ENCODE data around the gene ELOVL2. TPM values are rescaled to one million over a fixed set of nuclear protein-coding genes. Genes with fewer than 3 reads are reported as not detected.

The ELOVL2 gene
- total RNA-seq, 1 donor from 2014 or later: 1.3 TPM

DNA sequence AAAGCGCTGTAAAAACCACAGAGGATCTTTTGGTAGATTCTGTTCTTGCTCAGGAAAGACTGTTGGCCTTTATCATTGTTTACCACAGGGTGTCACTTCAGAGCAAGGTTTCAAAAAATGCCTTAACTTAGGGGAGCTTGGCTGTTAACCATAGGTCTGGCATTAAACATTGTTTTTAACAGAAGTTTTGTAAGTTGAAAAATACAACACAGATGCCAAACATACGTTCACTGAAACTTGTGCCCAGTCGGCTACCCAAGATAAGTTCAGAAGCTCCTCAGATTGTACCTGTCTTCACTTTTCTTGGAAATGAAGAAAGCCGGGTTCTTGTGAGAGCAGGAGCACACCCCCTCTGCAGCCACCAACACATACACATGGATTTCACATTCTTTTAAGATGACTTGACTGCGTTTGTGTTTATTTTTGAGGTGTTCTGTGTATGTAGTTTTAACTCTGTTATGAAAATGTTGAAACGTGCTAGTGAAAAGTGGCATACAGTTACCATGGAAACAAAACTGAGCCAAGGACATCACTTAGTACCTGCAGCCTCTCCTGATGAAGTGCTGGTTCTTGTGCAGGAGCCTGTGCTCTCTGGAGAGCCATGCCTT is 92.3 kb downstream of the ELOVL2 start:
- DNase-seq: no peak
- intact Hi-C loops (cut with micrococcal nuclease): loop anchor here (5.0 kb wide), 1 partner anchor 116 kb away; no protein-coding TSS in a partner anchor
- peak; percentile 39 for ATAC-seq

DNA sequence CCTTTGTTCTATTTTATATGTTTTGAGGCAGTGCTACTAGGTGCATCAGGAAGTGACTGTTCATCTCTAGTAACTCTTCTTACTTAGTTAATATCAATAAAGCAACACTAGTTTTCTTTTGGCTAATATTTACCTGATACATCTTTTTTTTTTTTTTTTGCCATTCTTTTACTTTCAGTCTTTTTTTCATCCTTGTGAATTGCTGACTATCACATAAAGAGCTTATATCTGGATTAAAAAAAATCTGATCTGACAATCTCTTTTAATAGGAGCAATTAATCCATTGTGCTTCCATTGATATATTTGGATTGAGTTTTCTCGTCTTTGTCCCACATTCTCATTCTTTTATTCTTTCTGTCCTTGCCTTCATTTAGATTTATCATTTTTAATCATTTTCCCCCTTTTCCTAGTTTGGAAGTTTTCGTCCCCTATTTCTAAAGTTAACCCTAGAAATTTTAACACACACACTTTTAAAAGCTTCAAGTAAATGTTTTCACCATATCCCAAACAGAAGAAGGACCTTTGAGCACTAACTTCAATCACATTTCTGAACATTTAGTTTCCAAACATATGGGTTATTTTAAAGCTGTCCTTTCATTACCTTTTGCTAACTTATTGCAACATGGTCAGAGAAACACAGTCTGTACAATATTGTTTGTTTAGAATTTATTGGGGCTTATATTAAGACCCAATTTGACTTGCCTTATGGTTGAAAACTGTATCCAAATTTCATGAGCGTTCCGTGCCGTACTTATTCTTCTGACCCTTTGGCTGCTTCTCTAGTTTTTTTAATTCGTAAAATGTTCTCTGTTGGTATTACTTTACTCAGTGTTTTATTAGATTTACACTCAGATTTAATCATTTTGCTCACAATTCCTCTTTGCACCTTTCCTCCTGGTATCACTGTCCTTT is 94.3 kb downstream of the ELOVL2 start:
- ATAC-seq (no peak), DNase-seq (no peak)
- intact Hi-C loops (cut with micrococcal nuclease): loop anchor here (5.0 kb wide), 1 partner anchor 117 kb away; no protein-coding TSS in a partner anchor

DNA sequence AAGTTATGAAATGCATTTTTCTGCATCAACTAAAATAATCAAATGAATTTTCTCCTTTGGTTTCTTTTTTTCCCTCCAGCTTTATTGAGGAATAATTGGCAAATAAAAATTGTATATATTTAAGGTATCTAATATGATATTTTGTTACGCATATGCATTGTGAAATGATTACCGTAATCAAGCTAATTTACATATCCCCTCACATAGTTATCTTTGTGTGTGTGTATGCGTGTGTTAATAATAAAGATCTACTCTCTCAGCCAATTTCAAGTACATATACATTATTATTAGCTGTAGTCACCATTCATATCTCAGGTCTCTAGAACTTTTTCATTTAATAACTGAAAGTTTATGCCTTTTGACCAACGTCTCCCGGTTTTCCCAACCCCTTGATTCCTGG is 96.1 kb downstream of the ELOVL2 start:
- intact Hi-C loops (cut with micrococcal nuclease): no loop called here
- ATAC-seq (no peak), DNase-seq (no peak)

DNA sequence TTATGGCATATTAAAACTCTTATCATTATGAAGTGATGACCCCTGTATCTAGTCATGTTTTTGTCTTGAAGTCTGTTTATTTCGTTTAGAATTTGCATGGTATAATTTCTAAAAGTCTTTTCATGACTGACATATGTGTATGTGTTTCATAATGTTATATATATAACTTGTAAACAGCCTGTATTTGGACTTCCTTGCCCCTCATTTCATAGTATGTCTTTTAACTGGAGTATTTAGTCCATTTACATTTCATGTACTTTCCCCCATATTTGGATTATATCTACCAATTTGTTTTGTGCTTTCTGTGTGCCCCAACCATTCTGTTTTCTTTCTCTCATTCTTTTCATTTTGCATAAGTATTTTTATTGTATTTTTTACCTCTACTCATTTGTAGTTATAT is 98.3 kb downstream of the ELOVL2 start:
- no peak for ATAC-seq
- intact Hi-C loops (cut with micrococcal nuclease): no loop called here
- DNase-seq: no peak

DNA sequence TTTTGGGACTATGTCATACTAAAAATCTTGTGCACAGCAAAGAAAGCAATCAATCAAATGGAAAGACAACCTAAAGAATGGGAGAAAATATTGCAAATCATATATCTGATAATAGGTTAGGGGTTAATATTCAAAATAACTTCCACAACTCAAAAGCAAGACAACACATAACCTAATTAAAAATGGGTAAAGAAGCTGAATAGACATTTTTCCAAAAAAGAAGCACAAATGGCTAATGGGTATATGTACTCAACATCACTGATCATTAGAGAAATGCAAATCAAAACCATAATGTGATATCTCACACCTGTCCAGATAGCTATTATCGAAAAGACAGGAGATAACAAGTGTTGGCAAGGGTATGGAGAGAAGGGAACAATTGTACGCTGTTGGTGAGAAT is 104.3 kb downstream of the ELOVL2 start:
- no peak for DNase-seq

GRCh38 chr6:10933126-10933525 is 111.0 kb downstream of the ELOVL2 start:
- DNase-seq (no peak), ATAC-seq (no peak)
- intact Hi-C loops (cut with micrococcal nuclease): no loop called here

More for the DNA sequence above, 104.3 kb downstream of the ELOVL2 start:
- no peak for ATAC-seq
- intact Hi-C loops (cut with micrococcal nuclease): no loop called here

Other genes with a start within 250 kb of the ELOVL2 start
- 0.07 TPM for gene MAK, start 205.8 kb downstream of the ELOVL2 start, total RNA-seq
- gene GCM2, start 162.3 kb downstream of the ELOVL2 start, total RNA-seq: not detected
- gene SYCP2L, start 157.3 kb downstream of the ELOVL2 start, total RNA-seq: 1.1 TPM
- 13.1 TPM for gene SMIM13, start 49.5 kb upstream of the ELOVL2 start, total RNA-seq
- gene ERVFRD-1, start 67.4 kb upstream of the ELOVL2 start, total RNA-seq: 0.12 TPM
- gene NEDD9, start 188.4 kb upstream of the ELOVL2 start, total RNA-seq: 31.1 TPM